GM18870 (cell line): Measurements from ENCODE around the gene DYNC1I1.

Source experiments
- ATAC-seq: cut with Tn5 transposase; IDR thresholded peaks from one replicate; pipeline ENCODE4 v1.9.1; 2021; ENCODE audit warnings: moderate library complexity; ENCODE audit not compliant: unreplicated experiment

Gene DYNC1I1

GRCh38 chr7:96074871-96075270 is 302.5 kb downstream of the DYNC1I1 start:
- no peak for ATAC-seq

GRCh38 chr7:96075510-96076349 is 303.4 kb downstream of the DYNC1I1 start:
- peak; percentile 73 for ATAC-seq

- no peak for ATAC-seq
Observed at GRCh38 chr7:96076350-96076707, 304.0 kb downstream of the DYNC1I1 start.

- ATAC-seq: no peak
Observed at GRCh38 chr7:96080027-96080426, 307.7 kb downstream of the DYNC1I1 start.

GRCh38 chr7:96084881-96085553 is 312.7 kb downstream of the DYNC1I1 start:
- ATAC-seq: no peak

GRCh38 chr7:96085953-96086352 is 313.6 kb downstream of the DYNC1I1 start:
- no peak for ATAC-seq

GRCh38 chr7:96088579-96088978 is 316.2 kb downstream of the DYNC1I1 start:
- no peak for ATAC-seq

- no peak for ATAC-seq
Observed at GRCh38 chr7:96089511-96089910, 317.2 kb downstream of the DYNC1I1 start.

GRCh38 chr7:96090756-96091155 is 318.4 kb downstream of the DYNC1I1 start:
- ATAC-seq: no peak

GRCh38 chr7:96093435-96093834 is 321.1 kb downstream of the DYNC1I1 start:
- ATAC-seq: no peak

GRCh38 chr7:96097835-96098234 is 325.5 kb downstream of the DYNC1I1 start:
- no peak for ATAC-seq

- no peak for ATAC-seq
Observed at GRCh38 chr7:96100737-96101136, 328.4 kb downstream of the DYNC1I1 start.

- ATAC-seq: no peak
Observed at GRCh38 chr7:96102096-96102811, 329.9 kb downstream of the DYNC1I1 start.

- ATAC-seq: no peak
Observed at GRCh38 chr7:96104984-96105383, 332.6 kb downstream of the DYNC1I1 start.

GRCh38 chr7:96111405-96111804 is 339.1 kb downstream of the DYNC1I1 start:
- no peak for ATAC-seq

GRCh38 chr7:96114190-96114589 is 341.8 kb downstream of the DYNC1I1 start:
- ATAC-seq: no peak

GRCh38 chr7:96116173-96116572 is 343.8 kb downstream of the DYNC1I1 start:
- no peak for ATAC-seq

- ATAC-seq: no peak
Observed at GRCh38 chr7:96118449-96119001, 346.2 kb downstream of the DYNC1I1 start.

GRCh38 chr7:96120445-96121225 is 348.3 kb downstream of the DYNC1I1 start:
- ATAC-seq: no peak

- ATAC-seq: no peak
Observed at GRCh38 chr7:96121752-96122151, 349.4 kb downstream of the DYNC1I1 start.

- ATAC-seq: no peak
Observed at GRCh38 chr7:96122746-96123145, 350.4 kb downstream of the DYNC1I1 start.
